Loucy (cell line): ENCODE data around the gene CBX5.
"Not testable (repeated sequence)": the region's sequence is repeated elsewhere in the genome, so short reads cannot be mapped to it uniquely, and the experiment has no call there.

Experiments
- H2AFZ ChIP-seq: fragments of 200-600 bp; sonication (generic); 2 replicates; pipeline ENCODE4 v1.6.0; 2016; ENCODE audit warnings: antibody characterized with exemption, mild to moderate bottlenecking, low read length, moderate library complexity
- H3F3A ChIP-seq: fragments of 200-600 bp; 2 replicates; pipeline ENCODE4 v1.6.0; 2016; ENCODE audit warnings: antibody characterized with exemption, low read depth, mild to moderate bottlenecking
- H3K27me3 ChIP-seq: fragments of 200-600 bp; sonication (generic); 2 replicates; pipeline ENCODE4 v1.6.1; 2014; ENCODE audit warnings: low read length, mild to moderate bottlenecking; ENCODE audit not compliant: insufficient read depth, poor library complexity, severe bottlenecking
- H3K36me3 ChIP-seq: fragments of 200-600 bp; sonication (generic); 2 replicates; pipeline ENCODE4 v1.6.1; 2016; ENCODE audit warnings: low read length; ENCODE audit not compliant: insufficient read depth
- H3K4me1 ChIP-seq: fragments of 200-600 bp; sonication (generic); 2 replicates; pipeline ENCODE4 v1.5.1; 2014; ENCODE audit warnings: low read length, mild to moderate bottlenecking; ENCODE audit not compliant: insufficient read depth, poor library complexity, severe bottlenecking
- H3K4me2 ChIP-seq: fragments of 200-600 bp; sonication (generic); 2 replicates; pipeline ENCODE4 v1.6.0; 2014; ENCODE audit warnings: antibody characterized with exemption, low read length, low read depth, mild to moderate bottlenecking; ENCODE audit not compliant: poor library complexity, severe bottlenecking
- H3K4me3 ChIP-seq: fragments of 200-600 bp; sonication (generic); 2 replicates; pipeline ENCODE4 v1.5.1; 2014; ENCODE audit warnings: low read length, mild to moderate bottlenecking, mixed read lengths; ENCODE audit not compliant: poor library complexity, severe bottlenecking
- H3K79me2 ChIP-seq: fragments of 200-600 bp; sonication (generic); 2 replicates; pipeline ENCODE4 v1.6.1; 2014; ENCODE audit warnings: low read length; ENCODE audit not compliant: insufficient read depth
- H3K9ac ChIP-seq: fragments of 200-600 bp; sonication (generic); 2 replicates; pipeline ENCODE4 v1.6.0; 2014; ENCODE audit warnings: mild to moderate bottlenecking, low read depth, low read length, moderate library complexity; ENCODE audit not compliant: poor library complexity, severe bottlenecking
- H3K9me2 ChIP-seq: fragments of 200-600 bp; sonication (generic); replicated peaks from 2 replicates; pipeline ENCODE4 v1.6.1; 2016; ENCODE audit warnings: low read depth, low read length, mixed read lengths
- H3K9me3 ChIP-seq: fragments of 200-600 bp; sonication (generic); 2 replicates; pipeline ENCODE4 v1.6.1; 2014; ENCODE audit warnings: mild to moderate bottlenecking, antibody characterized with exemption, low read length, low read depth; ENCODE audit not compliant: insufficient read depth
- H4K20me1 ChIP-seq: fragments of 200-600 bp; sonication (generic); 2 replicates; pipeline ENCODE4 v1.6.0; 2014; ENCODE audit warnings: antibody characterized with exemption, low read length, mild to moderate bottlenecking; ENCODE audit not compliant: insufficient read depth, poor library complexity, severe bottlenecking
- CTCF ChIP-seq: fragments of 200-600 bp; sonication (generic); conservative IDR thresholded peaks from 2 replicates; pipeline ENCODE4 v1.5.1; 2014; ENCODE audit warnings: mild to moderate bottlenecking, antibody characterized with exemption, low read length
- EZH2phosphoT487 ChIP-seq: fragments of 200-600 bp; IDR thresholded peaks from 2 replicates; pipeline ENCODE4 v1.6.1; 2018; ENCODE audit warnings: antibody characterized with exemption, mild to moderate bottlenecking, moderate library complexity, borderline replicate concordance

Gene CBX5

GRCh38 chr12:54286042-54287030 lies 6.4 kb upstream of the CBX5 start:
- peak overlapping the region; percentile 96 for H3K4me2 ChIP-seq

GRCh38 chr12:54285150-54286041 lies 5.5 kb upstream of the CBX5 start:
- peaks cover 17% of the 10 kb centered on the region for H3K27me3 ChIP-seq
- no peaks in the 10 kb centered on the region for H3K9me3 ChIP-seq
- H3K79me2 ChIP-seq, result peaks cover 90% of the 10 kb centered on the region
- H3F3A ChIP-seq, result peaks cover 44% of the 10 kb centered on the region
- no peaks in the 10 kb centered on the region for H3K9me2 ChIP-seq
- H3K36me3 ChIP-seq, result peaks cover 74% of the 10 kb centered on the region
- no peak overlapping the region for H2AFZ ChIP-seq
- H3K4me1 ChIP-seq, result peaks cover 35% of the 10 kb centered on the region
- H3K4me3 ChIP-seq, result peak overlapping the region; percentile 76
- H3K9ac ChIP-seq, result peak overlapping the region; percentile 93
- TF ChIP-seq CTCF (peak; percentile 56), EZH2phosphoT487 (no peak)
- peak overlapping the region; percentile 96 for H3K4me2 ChIP-seq
- peaks cover 84% of the 10 kb centered on the region for H4K20me1 ChIP-seq

More at GRCh38 chr12:54286042-54287030, 6.4 kb upstream of the CBX5 start:
- Histone ChIP-seq H2AFZ (no peak overlapping the region), H3K4me3 (peak overlapping the region; percentile 76), H3K9ac (peak overlapping the region; percentile 93), H3K79me2 (peaks cover 90% of the 10 kb centered on the region), H3F3A (peaks cover 48% of the 10 kb centered on the region), H3K9me2 (no peaks in the 10 kb centered on the region), H3K27me3 (peaks cover 10% of the 10 kb centered on the region), H4K20me1 (peaks cover 78% of the 10 kb centered on the region), H3K9me3 (no peaks in the 10 kb centered on the region), H3K4me1 (peaks cover 35% of the 10 kb centered on the region), H3K36me3 (peaks cover 77% of the 10 kb centered on the region)
- TF ChIP-seq CTCF (no peak), EZH2phosphoT487 (no peak)

- H3K9me3 ChIP-seq, H2AFZ ChIP-seq, H3K9me2 ChIP-seq: not testable (repeated sequence)
- Histone ChIP-seq H3K36me3 (peaks cover 74% of the 10 kb centered on the region), H3F3A (peaks cover 35% of the 10 kb centered on the region), H3K27me3 (peaks cover 18% of the 10 kb centered on the region), H3K4me2 (peak overlapping the region; percentile 96), H3K4me3 (peak overlapping the region; percentile 76), H3K4me1 (peaks cover 35% of the 10 kb centered on the region), H3K79me2 (peaks cover 88% of the 10 kb centered on the region), H3K9ac (peak overlapping the region; percentile 93), H4K20me1 (peaks cover 77% of the 10 kb centered on the region)
Measured at GRCh38 chr12:54284070-54284780, 4.3 kb upstream of the CBX5 start.
